ENCODE results near the gene SOX6. TPM values are rescaled to one million over a fixed set of nuclear protein-coding genes. Genes with fewer than 3 reads are reported as not detected.

SOX6 gene
- total RNA-seq, 2 experiments from 2014 or later = 0.20 TPM; not detected in 1

DNA sequence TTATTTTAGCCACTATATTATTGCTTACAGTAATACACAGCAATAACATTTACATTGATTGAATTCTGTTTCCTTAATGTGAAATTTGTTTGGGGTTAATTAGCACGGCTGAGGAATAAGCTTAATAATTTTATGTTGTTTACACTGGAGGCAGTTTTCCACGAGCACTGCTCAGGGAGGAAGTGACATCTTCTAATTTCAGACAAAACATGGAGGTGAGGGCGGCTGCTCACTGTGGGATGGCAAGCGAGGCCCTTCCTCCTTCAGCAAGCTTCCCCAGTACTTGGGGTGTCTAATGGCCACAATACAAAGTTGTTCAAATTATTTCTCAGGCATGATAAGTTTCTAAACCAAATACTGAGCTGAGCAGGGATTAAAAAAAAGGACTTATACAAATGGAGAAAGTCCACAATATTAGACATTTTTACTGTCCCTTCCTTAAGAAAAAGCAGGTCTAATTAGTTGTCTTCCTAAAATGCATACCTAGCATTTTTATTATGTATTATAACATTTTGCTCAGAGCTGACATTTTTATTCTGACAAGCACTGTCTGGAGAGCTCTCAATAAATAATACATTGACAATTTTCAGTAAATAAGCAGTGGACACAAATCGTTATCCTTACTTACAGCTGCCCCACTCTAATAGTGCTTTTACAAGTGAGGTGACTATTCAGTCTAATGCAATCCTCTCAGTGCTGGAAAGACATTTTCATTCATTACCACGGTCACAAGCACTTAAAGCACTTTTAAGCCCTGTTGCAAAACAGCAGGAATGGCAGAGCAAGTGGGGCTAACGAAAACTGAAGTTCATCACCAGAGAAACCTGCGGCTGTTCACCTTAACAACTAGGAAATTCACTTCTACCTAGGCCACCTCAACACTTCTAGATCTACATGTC lies 56.2 kb downstream of the SOX6 start:
- intact Hi-C loops (cut with DNase I, micrococcal nuclease) = no loop called here
- Histone ChIP-seq H3K36me3 (ENCODE audit: insufficient read depth, low read length) (no peaks in the 10 kb centered on the region), H3K27ac (ENCODE audit: low read depth in 1 of 2, low read length in 2 of 2) (no peak overlapping the region), H3K9me3 (ENCODE audit: control insufficient read depth in 1 of 2, insufficient read depth in 1 of 2, low read length in 2 of 2) (peaks cover 0 to 5% of the 10 kb centered on the region in 2 experiments), H3K27me3 (ENCODE audit: control insufficient read depth in 1 of 2, insufficient read depth in 2 of 2, low read length in 2 of 2) (no peaks in the 10 kb centered on the region), H3K4me1 (ENCODE audit: insufficient read depth, low read length) (no peaks in the 10 kb centered on the region), H3K4me3 (ENCODE audit: low read length) (no peak overlapping the region)
- no peaks in the 10 kb centered on the region for H3K27me3 Mint-ChIP-seq
- H3K27ac Mint-ChIP-seq = no peak overlapping the region
- ChIA-PET CTCF (no interaction called here), POLR2A (no interaction called here)
- TF ChIP-seq, protein P1, sequence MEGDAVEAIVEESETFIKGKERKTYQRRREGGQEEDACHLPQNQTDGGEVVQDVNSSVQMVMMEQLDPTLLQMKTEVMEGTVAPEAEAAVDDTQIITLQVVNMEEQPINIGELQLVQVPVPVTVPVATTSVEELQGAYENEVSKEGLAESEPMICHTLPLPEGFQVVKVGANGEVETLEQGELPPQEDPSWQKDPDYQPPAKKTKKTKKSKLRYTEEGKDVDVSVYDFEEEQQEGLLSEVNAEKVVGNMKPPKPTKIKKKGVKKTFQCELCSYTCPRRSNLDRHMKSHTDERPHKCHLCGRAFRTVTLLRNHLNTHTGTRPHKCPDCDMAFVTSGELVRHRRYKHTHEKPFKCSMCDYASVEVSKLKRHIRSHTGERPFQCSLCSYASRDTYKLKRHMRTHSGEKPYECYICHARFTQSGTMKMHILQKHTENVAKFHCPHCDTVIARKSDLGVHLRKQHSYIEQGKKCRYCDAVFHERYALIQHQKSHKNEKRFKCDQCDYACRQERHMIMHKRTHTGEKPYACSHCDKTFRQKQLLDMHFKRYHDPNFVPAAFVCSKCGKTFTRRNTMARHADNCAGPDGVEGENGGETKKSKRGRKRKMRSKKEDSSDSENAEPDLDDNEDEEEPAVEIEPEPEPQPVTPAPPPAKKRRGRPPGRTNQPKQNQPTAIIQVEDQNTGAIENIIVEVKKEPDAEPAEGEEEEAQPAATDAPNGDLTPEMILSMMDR (IDR thresholded peaks at IDR 0.05) = no peak
- DNase-seq (no peak), ATAC-seq (ENCODE audit: poor library complexity) (no peak)
- no peaks in the 10 kb centered on the region for H3K9me3 Mint-ChIP-seq
- H3K4me3 Mint-ChIP-seq = no peak overlapping the region
- H3K4me1 Mint-ChIP-seq (ENCODE audit: low read depth) = no peaks in the 10 kb centered on the region
- H3K36me3 Mint-ChIP-seq (ENCODE audit: low read depth) = no peaks in the 10 kb centered on the region

DNA sequence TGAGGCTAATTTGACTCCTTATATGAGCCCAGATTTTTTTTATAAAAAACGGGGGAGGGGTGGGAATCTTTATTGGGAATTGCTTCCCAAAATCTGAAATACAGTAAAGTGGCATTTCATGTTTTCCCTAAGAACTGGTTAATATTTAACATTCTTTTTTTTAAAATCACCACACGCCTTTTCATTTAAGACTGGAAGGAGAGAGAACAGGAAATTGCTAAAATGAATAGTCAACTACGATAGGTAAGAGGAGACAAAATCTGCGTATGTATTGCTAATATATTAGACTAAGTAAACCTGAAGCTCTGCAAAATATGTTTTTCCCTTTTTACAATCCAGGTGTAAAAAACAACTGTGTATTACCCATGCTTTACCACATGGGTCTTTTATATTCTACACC lies 57.0 kb downstream of the SOX6 start:
- Mint-ChIP-seq H3K36me3 (ENCODE audit: low read depth) (no peaks in the 10 kb centered on the region), H3K4me3 (no peak overlapping the region), H3K4me1 (ENCODE audit: low read depth) (no peaks in the 10 kb centered on the region), H3K27ac (no peak overlapping the region), H3K9me3 (no peaks in the 10 kb centered on the region), H3K27me3 (no peaks in the 10 kb centered on the region)
- ChIA-PET POLR2A (no interaction called here), CTCF (no interaction called here)
- H3K27me3 ChIP-seq (ENCODE audit: control insufficient read depth in 1 of 2, insufficient read depth in 2 of 2, low read length in 2 of 2) = no peaks in the 10 kb centered on the region
- TF ChIP-seq, protein P1 (IDR thresholded peaks at IDR 0.05) = no peak
- ATAC-seq (ENCODE audit: poor library complexity) (no peak), DNase-seq (no peak)
- H3K36me3 ChIP-seq (ENCODE audit: insufficient read depth, low read length) = no peaks in the 10 kb centered on the region
- peaks cover 0 to 5% of the 10 kb centered on the region in 2 experiments for H3K9me3 ChIP-seq (ENCODE audit: control insufficient read depth in 1 of 2, insufficient read depth in 1 of 2, low read length in 2 of 2)
- intact Hi-C loops (cut with DNase I, micrococcal nuclease) = no loop called here
- H3K4me1 ChIP-seq (ENCODE audit: insufficient read depth, low read length) = no peaks in the 10 kb centered on the region
- H3K4me3 ChIP-seq (ENCODE audit: low read length) = no peak overlapping the region
- H3K27ac ChIP-seq (ENCODE audit: low read depth in 1 of 2, low read length in 2 of 2) = no peak overlapping the region

DNA sequence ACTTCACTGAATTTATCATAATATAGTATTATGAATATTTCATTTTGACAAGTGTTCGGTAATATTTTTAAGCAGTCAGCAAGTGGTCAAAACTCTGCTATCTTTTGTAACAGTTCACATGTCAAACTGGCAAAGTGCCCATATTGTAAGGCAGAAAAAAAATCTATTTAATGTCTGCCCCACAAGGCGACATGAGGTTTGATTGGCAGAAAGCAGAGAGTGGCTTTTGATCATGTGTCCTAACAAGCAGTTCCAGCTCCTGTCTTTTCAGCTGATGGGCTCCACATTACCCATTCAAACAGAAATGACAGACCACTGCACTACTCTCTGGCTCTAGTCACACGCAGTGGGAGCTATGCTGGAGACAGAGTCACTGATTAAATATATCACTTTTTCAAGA lies 59.0 kb downstream of the SOX6 start:
- H3K4me1 ChIP-seq (ENCODE audit: insufficient read depth, low read length) = no peaks in the 10 kb centered on the region
- no peak for DNase-seq
- no peak overlapping the region for H3K4me3 ChIP-seq (ENCODE audit: low read length)
- CTCF ChIA-PET = no interaction called here
- H3K4me3 Mint-ChIP-seq = no peak overlapping the region
- no peak overlapping the region for H3K27ac ChIP-seq (ENCODE audit: low read depth in 1 of 2, low read length in 2 of 2)
- no peaks in the 10 kb centered on the region for H3K36me3 ChIP-seq (ENCODE audit: insufficient read depth, low read length)
- intact Hi-C loops (cut with DNase I, micrococcal nuclease) = no loop called here
- ATAC-seq (ENCODE audit: poor library complexity) = no peak
- H3K27me3 ChIP-seq (ENCODE audit: control insufficient read depth in 1 of 2, insufficient read depth in 2 of 2, low read length in 2 of 2) = no peaks in the 10 kb centered on the region
- H3K4me1 Mint-ChIP-seq (ENCODE audit: low read depth) = no peaks in the 10 kb centered on the region
- TF ChIP-seq, protein P1 (IDR thresholded peaks at IDR 0.05) = no peak
- H3K9me3 ChIP-seq (ENCODE audit: control insufficient read depth in 1 of 2, insufficient read depth in 1 of 2, low read length in 2 of 2) = no peaks in the 10 kb centered on the region
- H3K9me3 Mint-ChIP-seq = no peaks in the 10 kb centered on the region
- POLR2A ChIA-PET = no interaction called here
- no peak overlapping the region for H3K27ac Mint-ChIP-seq
- no peaks in the 10 kb centered on the region for H3K36me3 Mint-ChIP-seq (ENCODE audit: low read depth)
- no peaks in the 10 kb centered on the region for H3K27me3 Mint-ChIP-seq
